GM04504 (cell line): ENCODE measurements around the gene NT5C.
A peak's percentile ranks its signal among the peaks of the same experiment; 100 is the strongest.

Experiments used
- DNase-seq: peaks from one replicate; pipeline ENCODE4 v3.0.0-alpha.2; 2012; ENCODE audit warnings: low read depth

Gene NT5C

GRCh38 chr17:75091855-75092327 is 39.7 kb downstream of the NT5C start:
- no peak for DNase-seq

GRCh38 chr17:75090871-75091854 is 40.4 kb downstream of the NT5C start:
- no peak for DNase-seq

- no peak for DNase-seq
These were observed 42.8 kb downstream of the NT5C start for GRCh38 chr17:75088465-75089417.

GRCh38 chr17:75087558-75088453 is 43.7 kb downstream of the NT5C start, which contains the start of gene SLC16A5:
SLC16A5 (plus strand) TSS chr17:75087954; CDS start chr17:75093637, 5,683 bp downstream.
- peak; percentile 82 for DNase-seq

- no peak for DNase-seq
These were observed 44.4 kb downstream of the NT5C start for GRCh38 chr17:75087182-75087557.

- no peak for DNase-seq
These were observed 44.9 kb downstream of the NT5C start for GRCh38 chr17:75086496-75087181.

GRCh38 chr17:75084039-75084660 is 47.4 kb downstream of the NT5C start:
- no peak for DNase-seq

GRCh38 chr17:75082683-75083082 is 48.9 kb downstream of the NT5C start:
- DNase-seq = no peak

- no peak for DNase-seq
These were observed 49.7 kb downstream of the NT5C start for GRCh38 chr17:75081611-75082540.
